ENCODE measurements around the gene PPP1R9B. TPM values are rescaled to one million over a fixed set of nuclear protein-coding genes. Genes with fewer than 3 reads are reported as not detected.

The PPP1R9B gene
- total RNA-seq, 1 experiment from 2014 or later: 23.0 TPM

DNA sequence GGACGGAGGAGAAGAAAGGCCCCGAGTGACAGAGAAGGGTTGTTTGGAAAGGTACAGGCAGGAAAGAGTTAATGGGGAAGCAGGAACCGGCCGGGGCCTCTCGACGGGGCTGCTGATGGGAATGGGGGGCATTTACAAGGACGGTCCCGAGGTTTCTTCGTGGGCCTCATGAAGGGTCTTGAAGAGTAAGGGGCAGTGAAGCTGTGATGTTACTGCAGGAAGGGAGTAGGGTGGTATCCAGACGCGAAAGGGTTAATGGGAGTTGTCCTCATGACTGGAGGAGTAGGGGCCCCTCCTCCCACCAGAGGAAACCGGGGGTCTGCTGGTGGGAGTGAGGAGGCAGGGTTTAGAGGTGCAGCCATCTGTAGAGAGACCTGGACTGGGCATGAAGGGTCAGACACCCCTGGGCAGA, 54.8 kb downstream of the PPP1R9B start:
- Histone ChIP-seq H3K79me1 (ENCODE audit: insufficient read depth, low read depth, low read length, poor library complexity, severe bottlenecking) (no peaks in the 10 kb centered on the region), H3K23me2 (ENCODE audit: insufficient read length, low read depth, low read length, poor library complexity, severe bottlenecking) (peaks cover 12% of the 10 kb centered on the region), H3K27me3 (ENCODE audit: insufficient read depth, low read length) (no peaks in the 10 kb centered on the region), H3T11ph (ENCODE audit: low read length) (no peak overlapping the region), H2AFZ (ENCODE audit: low read length) (no peak overlapping the region), H3K27ac (ENCODE audit: insufficient read length, low read depth, low read length) (no peak overlapping the region), H3K4me1 (ENCODE audit: insufficient read depth, low read length) (no peaks in the 10 kb centered on the region), H3K23ac (ENCODE audit: insufficient read length, low read depth, low read length) (no peak overlapping the region), H3K9me3 (ENCODE audit: control insufficient read depth, low read depth, low read length) (no peaks in the 10 kb centered on the region), H3K56ac (ENCODE audit: insufficient read length, low read depth, low read length) (no peak overlapping the region), H2BK120ac (ENCODE audit: low read depth, low read length, poor library complexity, severe bottlenecking) (no peak overlapping the region), H3K14ac (ENCODE audit: insufficient read depth, low read length) (no peak overlapping the region), H3K4me2 (ENCODE audit: insufficient read depth, insufficient read length, low read length) (peak overlapping the region; percentile 64), H3K79me2 (ENCODE audit: insufficient read depth, low read length) (no peaks in the 10 kb centered on the region), H3K4ac (ENCODE audit: low read depth, low read length) (no peak overlapping the region), H3K9ac (ENCODE audit: extremely low read depth, insufficient read length, low read length) (no peak overlapping the region), H4K91ac (ENCODE audit: insufficient read length, low read depth, low read length) (no peak overlapping the region), H2BK20ac (ENCODE audit: low read depth, low read length, poor library complexity, severe bottlenecking) (no peak overlapping the region), H2BK12ac (ENCODE audit: insufficient read length, low read depth, low read length) (no peak overlapping the region), H4K20me1 (ENCODE audit: control insufficient read depth, insufficient read depth, insufficient read length) (no peaks in the 10 kb centered on the region), H2BK15ac (ENCODE audit: low read depth, low read length) (no peak overlapping the region), H2BK5ac (ENCODE audit: insufficient read length, low read length) (no peak overlapping the region), H4K5ac (ENCODE audit: insufficient read length, low read depth, low read length) (no peak overlapping the region), H2AK5ac (ENCODE audit: insufficient read length, low read length) (no peak overlapping the region), H4K8ac (replicated peaks; ENCODE audit: insufficient read length, low read depth, low read length) (no peak overlapping the region), H3K18ac (ENCODE audit: insufficient read length, low read depth, low read length) (no peak overlapping the region)
- no peaks in the 10 kb centered on the region for H3K9me3 Mint-ChIP-seq
- no CpG with 5 or more reads among the region's 12 CpGs for WGBS (ENCODE audit: extremely low coverage, insufficient read length, low lambda C conversion rate)
- peaks cover 0 to 8% (median 0%) of the 10 kb centered on the region in 3 experiments; a peak in 4 of 7 replicates for H3K36me3 Mint-ChIP-seq (ENCODE audit: insufficient read depth in 1 of 3, low read depth in 3 of 3)
- peak overlapping the region; percentile 93 to 99 for H3K4me3 Mint-ChIP-seq
- H3K27ac Mint-ChIP-seq: peak overlapping the region in 2 of 3 experiments; percentile 34 to 47; a peak in 2 of 7 replicates
- peaks cover 2% of the 10 kb centered on the region; the same call in 1 of the 2 replicates for H3K27me3 Mint-ChIP-seq (ENCODE audit: low read depth)
- peaks cover 20 to 27% of the 10 kb centered on the region in 2 experiments for H3K4me1 Mint-ChIP-seq
- DNase-seq: no peak
- TF ChIP-seq, protein P1, sequence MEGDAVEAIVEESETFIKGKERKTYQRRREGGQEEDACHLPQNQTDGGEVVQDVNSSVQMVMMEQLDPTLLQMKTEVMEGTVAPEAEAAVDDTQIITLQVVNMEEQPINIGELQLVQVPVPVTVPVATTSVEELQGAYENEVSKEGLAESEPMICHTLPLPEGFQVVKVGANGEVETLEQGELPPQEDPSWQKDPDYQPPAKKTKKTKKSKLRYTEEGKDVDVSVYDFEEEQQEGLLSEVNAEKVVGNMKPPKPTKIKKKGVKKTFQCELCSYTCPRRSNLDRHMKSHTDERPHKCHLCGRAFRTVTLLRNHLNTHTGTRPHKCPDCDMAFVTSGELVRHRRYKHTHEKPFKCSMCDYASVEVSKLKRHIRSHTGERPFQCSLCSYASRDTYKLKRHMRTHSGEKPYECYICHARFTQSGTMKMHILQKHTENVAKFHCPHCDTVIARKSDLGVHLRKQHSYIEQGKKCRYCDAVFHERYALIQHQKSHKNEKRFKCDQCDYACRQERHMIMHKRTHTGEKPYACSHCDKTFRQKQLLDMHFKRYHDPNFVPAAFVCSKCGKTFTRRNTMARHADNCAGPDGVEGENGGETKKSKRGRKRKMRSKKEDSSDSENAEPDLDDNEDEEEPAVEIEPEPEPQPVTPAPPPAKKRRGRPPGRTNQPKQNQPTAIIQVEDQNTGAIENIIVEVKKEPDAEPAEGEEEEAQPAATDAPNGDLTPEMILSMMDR (conservative IDR thresholded peaks at IDR 0.05): no peak
